ENCODE data around the gene TMCC2. TPM values are rescaled to one million over a fixed set of nuclear protein-coding genes. Genes with fewer than 3 reads are reported as not detected.

TMCC2 gene
- total RNA-seq, 1 donor from 2014 or later = 1.5 TPM

DNA sequence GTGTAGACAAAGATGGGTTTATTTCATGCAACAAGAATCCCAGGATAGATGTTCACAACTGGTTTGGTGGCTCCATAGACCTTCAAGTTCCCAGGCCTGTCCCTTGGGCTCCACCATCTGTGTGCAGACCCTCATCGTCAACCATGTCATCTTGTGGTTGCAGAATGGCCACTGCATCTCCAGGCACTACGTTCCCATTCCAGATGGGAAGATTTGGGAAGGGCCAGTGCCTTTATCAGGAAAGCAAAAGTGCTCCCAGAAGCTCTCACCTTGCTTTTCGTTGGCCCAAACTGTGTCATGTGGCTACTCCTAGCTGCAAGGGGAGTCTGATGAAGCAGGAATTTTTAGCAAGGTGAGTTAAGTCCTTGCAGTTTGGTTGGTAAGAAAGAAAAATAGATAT is 12.8 kb downstream of the TMCC2 start:
- DNase-seq (ENCODE audit: low read depth, low spot score) = no peak

DNA sequence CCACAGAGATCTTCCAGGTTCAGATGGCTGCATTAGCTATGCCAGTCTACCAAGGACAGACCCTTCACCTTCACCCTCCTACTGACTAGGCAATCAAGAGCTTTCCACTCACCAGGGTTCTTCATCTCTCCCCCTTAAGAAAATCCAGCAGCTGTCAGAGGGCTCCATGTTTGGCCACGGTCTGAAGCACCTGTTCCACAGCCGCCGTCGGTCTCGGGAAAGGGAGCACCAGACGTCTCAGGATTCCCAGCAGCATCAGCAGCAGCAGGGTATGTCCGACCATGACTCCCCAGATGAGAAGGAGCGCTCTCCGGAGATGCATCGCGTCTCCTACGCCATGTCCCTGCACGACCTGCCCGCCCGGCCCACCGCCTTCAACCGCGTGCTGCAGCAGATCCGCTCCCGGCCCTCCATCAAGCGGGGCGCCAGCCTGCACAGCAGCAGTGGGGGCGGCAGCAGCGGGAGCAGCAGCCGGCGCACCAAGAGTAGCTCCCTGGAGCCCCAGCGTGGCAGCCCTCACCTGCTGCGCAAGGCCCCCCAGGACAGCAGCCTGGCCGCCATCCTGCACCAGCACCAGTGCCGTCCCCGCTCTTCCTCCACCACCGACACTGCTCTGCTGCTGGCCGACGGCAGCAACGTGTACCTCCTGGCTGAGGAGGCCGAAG is 13.8 kb downstream of the TMCC2 start:
- DNase-seq (ENCODE audit: low read depth, low spot score) = no peak

DNA sequence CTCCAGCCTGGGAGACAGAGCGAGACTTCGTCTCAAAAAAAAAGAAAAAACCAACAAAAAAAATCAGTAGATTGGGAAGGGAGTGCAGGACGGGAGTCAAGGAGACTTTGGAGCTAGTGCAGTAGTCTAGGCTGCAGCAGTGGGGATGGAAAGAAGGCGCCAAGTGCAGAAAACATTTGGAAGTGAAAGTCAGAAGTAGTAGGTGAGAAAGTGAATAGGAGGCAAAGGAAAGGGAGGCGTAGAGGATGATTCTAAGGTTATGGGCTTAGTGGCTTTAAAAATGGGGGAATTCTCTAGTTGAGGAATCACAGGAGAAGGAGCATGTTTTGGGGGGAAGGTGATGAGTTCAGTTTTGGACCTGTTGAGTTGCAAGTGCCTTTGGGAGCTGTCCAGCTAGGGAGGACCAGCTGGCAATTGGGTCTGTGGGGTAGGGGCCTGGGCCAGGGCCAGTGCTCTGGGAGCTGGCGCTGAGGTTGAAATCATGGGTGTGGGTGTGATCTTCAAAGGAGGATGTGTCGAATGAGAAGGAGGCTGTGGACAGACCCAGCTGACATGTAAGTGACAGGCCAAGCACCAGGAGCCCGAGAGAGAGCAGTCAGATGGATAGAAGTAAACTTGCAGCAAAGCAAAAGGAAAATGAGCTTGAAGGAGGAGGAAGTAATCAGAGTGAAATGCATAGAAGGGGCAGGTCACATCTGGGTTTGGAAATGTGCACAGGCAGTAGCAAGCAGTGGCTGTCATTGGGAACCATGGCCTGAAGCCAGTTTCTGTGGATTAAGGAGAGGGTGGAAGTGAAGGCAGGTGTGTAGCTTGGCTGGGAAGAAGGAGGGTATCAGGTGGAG is 15.8 kb downstream of the TMCC2 start:
- no peak for DNase-seq (ENCODE audit: low read depth, low spot score)

DNA sequence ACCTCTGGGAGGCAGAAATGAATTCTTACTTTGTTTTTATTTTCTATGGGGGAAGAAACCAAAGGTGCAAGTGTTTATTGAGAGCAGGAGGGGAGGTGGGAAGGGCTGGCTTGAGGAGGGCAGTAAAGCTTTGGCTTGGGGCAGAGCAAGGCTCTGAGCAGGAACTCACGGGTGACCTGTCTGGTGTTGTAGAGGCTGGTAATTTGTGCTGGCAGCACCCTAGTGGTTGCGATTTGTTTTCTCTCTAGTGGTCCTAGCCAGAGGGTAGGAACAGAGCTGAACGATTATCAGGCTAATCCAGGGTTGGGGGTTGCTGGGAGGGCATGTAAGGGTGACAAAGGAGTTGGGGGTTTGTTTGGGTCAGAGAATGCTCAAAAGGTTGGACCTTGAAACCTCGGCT is 16.6 kb downstream of the TMCC2 start:
- DNase-seq (ENCODE audit: low read depth, low spot score) = no peak

DNA sequence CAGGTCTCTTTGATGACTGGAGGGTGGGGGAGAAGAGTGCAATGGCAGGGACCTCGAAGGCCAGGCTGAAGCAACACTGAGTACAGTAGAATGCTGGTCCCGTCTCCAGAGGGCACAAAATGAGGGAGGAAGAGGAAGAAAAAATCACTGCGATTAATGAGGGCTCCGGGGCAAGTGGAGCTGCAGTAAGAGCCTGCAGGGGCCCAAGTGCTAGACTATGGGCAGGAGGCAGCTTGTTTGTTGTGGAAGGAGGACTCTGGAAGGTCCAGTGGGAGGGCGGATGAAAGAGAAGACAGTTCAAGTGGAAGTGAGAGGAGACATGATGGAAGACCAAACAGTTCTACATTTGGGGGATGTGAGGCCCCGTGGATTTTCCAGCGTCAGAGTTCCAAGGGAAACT is 17.4 kb downstream of the TMCC2 start:
- DNase-seq (ENCODE audit: low read depth, low spot score) = no peak

DNA sequence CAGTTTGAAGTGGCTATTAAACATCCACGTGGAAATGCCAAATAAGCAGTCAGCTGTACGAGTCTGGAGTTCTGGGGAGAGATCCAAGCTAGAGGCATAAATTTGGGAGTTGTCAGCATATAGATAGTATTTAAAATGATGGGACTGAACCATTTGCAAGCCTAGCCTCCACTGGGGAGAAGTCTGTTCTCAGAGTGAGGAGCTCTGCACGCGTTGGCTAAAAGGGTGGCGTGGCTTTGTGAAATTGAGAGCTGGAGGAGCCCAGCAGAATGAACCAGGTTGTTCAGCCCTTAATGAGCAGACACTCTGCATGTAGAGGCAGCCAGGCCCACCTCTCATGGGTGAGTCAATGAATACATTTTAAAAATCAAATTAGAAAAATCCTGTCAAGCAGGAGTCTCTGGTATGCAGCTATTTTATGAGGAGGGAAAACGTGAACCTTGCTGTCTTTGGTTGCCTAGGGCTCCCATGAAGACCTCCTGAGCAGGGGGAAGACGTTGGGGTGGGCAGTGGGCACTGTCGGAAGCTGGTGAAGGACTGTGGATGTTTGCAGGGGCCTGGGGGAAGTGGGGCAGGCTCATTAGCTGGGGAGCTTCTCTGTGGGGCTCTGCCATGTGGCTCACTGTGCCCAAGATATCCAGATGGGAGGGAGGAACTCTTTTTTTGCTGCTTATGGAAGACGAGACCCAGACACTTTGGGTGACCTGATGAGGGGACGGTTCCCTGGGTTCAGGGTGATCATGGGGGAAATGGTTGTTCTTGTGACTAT is 18.8 kb downstream of the TMCC2 start:
- DNase-seq (ENCODE audit: low read depth, low spot score) = no peak

DNA sequence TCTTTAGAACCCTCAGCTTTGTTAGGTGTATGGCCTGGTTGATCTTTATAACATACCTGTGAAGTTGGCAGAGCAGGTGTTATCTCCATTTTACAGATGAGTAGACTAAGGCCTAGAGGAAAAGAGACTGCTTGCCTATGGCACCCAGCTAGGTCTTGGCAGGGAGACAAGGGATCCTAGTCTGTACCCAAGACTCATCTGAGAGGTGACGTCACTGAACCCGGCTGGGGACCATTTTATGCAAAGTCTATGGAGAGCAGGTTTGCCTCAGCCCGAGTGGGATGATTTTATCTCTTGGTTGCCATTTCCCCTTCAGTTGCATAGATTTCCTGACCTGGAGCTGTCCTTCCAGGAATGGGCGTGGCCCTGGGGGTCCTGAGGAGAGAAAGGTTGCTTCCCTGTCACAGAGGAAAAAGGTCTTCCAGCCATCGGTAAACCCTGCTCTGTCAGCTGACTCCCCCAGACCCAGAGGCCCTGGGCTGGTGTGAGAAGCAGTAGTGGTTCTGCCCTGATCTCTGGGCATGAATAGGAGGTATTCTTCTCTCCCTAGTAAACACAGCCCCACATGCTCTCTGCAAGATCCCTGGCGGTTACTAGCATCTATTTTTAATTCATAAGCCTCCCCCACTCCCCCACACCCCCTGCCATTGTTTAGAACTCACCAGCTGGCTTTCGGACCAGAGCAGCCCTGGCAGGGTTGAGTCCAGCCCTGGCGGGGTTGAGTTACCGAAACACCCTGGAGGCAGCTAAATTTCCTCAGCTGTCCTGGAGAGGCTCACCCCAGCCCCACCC is 19.6 kb downstream of the TMCC2 start:
- DNase-seq (ENCODE audit: low read depth, low spot score) = no peak

DNA sequence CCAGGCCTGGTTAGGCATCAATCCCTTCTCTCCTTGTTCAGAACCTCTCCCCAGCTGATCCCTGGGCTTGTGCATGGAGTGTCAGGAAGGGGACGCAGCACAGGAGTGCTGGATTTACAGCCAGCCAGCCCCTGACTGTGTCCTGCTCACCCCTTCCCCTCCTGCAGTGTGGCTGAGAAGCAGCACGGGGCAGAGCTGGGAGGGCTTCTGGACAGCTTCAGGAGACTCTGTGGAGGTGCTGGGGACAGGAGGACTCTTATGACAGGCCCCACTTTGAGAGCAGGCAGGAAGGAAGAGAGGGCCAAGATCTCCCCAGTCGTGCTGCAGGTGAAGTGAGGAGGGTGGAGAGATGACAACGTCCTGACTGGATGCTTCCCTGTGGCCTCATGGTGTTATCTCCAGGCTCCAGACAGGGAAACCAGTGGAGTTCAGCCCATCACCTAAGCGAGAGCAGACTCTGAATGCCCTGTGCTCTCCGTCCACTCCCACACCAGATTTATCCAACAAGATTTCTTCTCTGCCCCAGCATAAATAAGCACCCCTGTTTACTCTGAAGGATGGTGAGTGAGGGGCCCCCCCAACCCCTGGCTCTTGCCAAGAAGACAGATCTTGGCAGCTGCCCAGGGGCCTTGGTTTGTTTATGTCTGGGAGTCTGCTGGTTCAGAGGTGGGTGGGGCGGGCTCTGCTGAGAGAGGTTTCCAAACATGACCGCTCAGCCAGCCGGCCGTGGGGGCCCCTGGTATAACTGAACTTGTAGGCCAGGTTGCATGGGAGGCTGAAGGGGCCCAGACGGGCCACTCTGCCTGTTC is 21.3 kb downstream of the TMCC2 start:
- DNase-seq (ENCODE audit: low read depth, low spot score) = no peak

DNA sequence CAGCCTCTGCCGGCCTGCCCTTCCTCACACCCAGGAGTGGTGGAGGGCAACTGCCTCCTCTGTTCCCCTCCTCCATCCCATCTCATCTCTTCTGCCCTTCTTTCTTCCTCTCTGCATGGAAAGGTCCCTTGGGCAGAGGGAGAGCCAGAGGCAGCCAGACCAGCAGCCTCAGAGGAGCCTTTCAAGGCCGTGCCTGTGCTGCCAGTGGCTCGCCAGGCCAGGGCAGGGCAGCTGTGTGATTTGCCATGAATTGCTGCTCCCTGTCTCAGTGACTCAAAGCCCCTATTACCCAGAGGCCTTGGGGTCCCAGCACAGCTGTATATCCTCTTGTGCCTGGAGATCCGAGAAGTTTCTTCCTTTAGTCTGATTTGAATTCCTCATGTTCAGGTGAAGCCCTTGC is 21.9 kb downstream of the TMCC2 start:
- no peak for DNase-seq (ENCODE audit: low read depth, low spot score)

DNA sequence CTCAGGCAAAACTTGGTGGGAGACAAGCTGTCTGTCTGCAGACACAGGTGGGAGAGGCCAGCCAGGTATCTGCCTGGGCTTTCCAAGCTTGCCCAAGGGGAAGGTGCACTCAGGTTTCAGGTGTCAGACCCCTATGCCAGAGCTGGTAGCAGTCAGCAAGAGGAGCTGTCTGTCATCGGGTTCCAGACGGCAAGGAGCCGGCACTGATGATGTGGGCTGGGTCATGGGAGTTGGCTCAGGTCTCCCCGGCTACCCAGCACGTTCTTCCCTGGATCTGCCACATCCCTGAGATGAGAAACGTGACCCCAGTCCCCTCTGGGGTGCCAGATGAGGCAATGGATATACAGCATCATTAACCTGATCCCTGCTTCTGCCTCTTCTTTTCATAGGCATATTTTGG is 23.0 kb downstream of the TMCC2 start:
- no peak for DNase-seq (ENCODE audit: low read depth, low spot score)

DNA sequence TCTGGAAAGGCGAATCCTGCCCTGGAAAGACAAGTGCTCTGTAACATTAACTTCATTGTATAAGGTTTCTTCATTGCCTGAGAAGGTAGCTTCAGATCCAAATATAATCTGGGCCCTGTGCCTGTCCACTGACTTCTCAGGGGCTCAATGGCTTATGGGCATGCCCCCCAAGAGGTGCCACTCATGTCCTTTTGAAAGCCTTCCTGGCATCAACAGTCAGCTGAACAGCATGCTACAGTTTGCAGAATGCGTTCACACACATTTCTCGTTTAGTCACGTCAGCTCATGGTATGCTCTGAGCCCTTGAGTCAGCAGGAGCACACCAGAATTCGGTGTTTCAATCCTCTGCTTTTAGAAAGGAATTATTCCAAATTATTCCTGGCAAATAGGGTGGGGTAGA is 23.8 kb downstream of the TMCC2 start:
- no peak for DNase-seq (ENCODE audit: low read depth, low spot score)

DNA sequence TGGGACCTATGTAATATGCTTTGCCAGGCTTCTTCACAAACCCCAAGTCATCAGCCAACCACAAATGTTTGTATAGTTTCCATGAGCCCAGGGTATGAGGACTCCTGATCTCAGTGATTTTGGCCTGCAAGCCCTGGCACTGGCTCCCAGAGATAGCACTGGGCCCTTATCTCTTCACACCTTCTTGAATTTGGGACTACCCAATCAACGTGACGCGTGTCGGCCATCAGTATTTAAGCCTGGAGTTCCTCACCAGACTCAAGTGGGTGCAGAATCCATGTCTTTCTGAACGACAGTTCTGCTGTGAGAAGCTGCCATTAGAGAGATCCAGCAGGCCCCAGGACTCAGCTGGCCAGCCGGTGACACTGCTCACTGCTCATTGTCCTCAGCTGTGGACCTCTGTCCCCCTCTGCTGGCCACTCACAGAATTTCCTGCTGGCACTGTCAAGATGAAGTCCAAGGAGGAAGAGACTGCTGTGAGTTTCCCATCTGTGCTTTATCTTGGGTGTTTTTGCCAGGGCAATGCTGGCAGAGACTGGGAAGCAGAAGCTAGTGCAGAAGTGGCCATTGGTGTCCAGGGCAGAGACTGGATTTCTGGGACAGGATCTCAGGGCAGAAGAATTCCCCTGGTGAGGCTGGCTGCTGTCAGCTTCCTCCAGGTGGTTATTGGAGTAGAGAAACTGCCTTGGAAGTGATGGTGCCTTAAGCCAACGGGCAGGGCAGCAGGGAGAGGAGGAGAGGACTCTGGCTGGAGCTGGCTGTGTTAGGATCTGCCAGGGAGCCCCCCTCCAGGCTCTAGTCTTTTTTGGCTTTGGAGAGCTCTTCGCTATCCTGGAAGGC is 28.4 kb downstream of the TMCC2 start:
- DNase-seq (ENCODE audit: low read depth, low spot score) = peak; percentile 41

DNA sequence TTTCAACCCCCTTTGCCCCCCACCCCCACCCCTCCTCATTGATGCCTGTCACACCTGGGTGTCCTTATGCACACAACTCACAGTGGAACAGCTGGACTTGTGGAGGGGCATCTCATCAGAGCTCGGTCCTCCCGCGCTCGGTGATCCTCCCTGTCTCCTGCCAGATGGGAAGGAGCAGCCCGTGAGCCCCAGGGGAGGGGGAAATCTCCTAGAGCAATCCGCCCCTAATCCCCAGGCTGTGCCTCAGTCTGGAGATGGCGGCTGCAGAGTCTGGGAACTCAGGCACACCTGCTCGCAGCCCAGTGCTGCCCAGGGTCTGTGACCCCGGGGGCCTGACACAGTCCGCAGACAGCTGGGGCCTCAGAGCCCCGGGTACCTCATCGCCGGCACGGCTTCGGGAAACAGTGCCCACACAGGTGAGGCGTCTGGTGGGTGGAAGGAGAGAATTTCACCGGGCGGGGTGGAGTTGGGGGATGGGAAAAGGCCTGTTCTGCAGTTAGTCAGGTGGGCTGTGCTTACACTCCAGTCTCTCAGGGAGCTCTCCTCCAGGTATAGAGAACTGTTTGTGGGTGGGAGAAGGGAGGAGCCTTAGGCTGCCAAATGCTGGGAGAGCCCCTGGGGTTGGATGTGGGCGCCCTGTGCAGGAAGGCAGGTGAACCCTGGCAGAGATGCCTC is 29.3 kb downstream of the TMCC2 start:
- DNase-seq (ENCODE audit: low read depth, low spot score) = no peak

DNA sequence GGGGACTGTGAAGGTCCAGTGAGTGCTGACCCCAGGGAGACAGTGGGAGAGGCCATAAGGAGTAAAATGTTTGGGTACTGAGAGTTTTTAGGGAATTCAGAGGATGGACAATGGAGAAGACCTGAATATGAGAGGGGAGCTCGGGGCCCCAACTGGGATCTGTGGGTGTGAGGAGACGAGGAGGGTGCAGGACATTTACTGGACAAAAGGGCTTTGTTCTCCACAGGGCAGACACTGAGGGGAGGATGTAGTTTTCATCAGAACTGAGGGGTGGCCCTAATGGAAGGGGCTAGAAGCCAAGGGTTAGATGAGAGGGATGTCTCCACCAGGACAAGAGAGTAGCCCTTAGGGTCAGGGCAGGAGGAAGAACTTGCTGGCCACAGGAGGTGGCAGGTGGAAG is 30.0 kb downstream of the TMCC2 start:
- DNase-seq (ENCODE audit: low read depth, low spot score) = no peak

DNA sequence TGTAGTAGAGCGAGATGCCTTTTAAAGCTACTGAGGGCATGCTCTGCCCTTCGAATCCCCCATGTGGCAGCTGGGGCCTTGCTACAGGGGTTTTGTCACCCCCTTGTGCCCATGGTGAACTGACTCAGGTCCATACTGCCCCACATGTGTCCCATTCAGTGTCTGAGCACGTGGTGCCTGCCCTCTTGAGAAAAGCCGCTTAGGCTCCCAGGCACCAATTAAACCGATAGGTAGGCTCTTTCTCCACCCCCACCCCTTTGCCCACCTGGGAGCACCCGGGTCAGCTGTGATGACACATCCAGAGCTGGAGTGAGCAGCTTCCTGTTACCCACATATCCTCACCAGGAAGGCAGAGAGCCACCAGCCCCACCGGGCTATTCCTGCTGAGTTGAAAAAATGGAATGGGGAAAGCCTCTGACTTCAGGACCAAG is 30.5 kb downstream of the TMCC2 start:
- DNase-seq (ENCODE audit: low read depth, low spot score) = no peak

DNA sequence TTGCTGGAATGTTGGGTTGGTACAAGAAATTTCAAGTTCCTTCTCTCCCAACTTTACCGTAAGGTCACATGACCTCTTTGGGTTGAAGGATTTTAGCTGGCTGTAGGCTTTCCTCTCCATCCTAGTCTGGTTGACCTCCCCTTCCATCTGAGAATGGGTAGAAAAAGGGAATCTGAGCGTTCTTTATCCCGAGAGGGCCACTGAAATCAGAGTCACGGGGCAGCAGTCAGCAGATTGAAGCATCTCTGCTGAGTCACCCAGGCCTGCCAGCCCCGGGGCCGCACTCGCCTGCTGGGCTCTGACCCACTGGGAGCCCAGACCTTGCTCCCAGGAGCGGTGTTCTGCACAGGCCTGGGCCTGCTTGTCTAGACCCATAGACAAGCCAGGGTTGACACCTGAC is 31.0 kb downstream of the TMCC2 start:
- no peak for DNase-seq (ENCODE audit: low read depth, low spot score)

DNA sequence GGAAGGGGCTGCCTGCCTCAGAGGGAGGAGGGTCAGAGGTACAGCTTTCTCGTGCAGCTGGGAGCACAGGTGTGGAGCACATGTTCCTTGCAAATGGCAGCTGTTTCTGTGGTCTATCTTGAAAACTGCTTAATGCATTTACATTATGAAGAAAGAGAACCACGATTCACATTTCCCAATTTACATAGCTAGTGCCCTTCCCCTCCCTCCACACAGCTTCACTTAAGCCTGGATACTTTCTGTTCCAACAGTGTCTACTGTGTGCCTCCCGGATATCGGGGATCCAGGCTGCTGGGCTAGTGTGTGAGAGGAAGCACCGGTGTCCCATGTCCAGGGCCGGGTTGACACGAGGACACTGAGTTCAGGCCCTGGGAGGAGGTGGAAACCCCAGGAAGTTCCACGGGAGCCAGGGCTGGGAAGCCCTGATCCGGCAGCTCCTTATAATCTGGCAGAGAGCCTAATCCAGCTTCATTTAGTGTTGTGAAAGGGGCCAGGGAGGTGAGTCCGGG is 31.6 kb downstream of the TMCC2 start:
- DNase-seq (ENCODE audit: low read depth, low spot score) = no peak

DNA sequence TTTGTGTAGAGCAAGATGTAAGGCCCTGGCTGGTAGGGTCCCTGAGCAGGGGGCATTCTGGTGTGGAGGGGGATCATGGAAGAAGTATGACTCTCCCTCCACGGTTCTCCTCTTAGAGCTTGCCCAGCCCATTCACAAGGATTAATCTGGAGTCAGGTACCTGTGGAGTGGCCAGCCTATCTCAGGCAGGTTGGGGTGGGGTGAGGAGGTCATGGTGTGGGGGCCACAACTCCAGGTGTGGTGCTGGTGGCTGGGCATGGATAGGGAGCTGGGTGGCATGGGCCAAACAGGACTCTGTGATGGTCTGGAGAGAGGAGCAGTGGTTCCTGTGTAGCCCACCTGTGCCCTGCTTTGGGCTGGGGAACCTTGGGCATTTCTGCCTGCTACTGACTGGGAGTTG is 32.3 kb downstream of the TMCC2 start:
- DNase-seq (ENCODE audit: low read depth, low spot score) = no peak
